ENCODE results near the gene AVPR1A.

DNA sequence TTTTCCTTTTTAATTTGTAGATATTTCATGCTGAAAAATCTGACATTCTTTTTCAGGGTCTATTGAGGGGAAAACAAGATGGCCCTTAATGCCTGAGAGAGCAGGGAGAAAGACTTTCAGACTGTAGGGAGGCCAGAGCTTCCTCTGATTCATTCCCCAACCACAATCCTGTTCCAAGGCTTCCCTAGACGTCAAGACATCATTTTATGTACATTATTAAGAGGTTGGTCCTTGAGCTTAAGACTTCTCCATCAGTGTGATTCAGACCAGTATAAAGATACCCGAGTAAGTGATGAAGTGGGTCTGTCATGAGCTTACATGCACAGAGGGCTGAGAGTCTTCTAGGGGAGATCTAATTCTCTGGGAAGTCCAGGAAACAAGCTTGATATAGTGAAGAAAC is 57.3 kb downstream of the AVPR1A start:
- no peak for TF ChIP-seq EZH2phosphoT487 (conservative IDR thresholded peaks at IDR 0.05; ENCODE audit: low read length)
- TF ChIP-seq, protein P1, sequence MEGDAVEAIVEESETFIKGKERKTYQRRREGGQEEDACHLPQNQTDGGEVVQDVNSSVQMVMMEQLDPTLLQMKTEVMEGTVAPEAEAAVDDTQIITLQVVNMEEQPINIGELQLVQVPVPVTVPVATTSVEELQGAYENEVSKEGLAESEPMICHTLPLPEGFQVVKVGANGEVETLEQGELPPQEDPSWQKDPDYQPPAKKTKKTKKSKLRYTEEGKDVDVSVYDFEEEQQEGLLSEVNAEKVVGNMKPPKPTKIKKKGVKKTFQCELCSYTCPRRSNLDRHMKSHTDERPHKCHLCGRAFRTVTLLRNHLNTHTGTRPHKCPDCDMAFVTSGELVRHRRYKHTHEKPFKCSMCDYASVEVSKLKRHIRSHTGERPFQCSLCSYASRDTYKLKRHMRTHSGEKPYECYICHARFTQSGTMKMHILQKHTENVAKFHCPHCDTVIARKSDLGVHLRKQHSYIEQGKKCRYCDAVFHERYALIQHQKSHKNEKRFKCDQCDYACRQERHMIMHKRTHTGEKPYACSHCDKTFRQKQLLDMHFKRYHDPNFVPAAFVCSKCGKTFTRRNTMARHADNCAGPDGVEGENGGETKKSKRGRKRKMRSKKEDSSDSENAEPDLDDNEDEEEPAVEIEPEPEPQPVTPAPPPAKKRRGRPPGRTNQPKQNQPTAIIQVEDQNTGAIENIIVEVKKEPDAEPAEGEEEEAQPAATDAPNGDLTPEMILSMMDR (IDR thresholded peaks at IDR 0.05; ENCODE audit: insufficient read depth, low read length, poor library complexity, severe bottlenecking), result no peak
